ENCODE data around the gene CEP170.
"Not testable (repeated sequence)": the region's sequence is repeated elsewhere in the genome, so short reads cannot be mapped to it uniquely, and the experiment has no call there.

CEP170 gene

GRCh38 chr1:243183176-243183575 lies 71.9 kb downstream of the CEP170 start:
- DNase-seq (ENCODE audit: low read depth in 3 of 3, low spot score in 1 of 3), result not testable (repeated sequence)

DNA sequence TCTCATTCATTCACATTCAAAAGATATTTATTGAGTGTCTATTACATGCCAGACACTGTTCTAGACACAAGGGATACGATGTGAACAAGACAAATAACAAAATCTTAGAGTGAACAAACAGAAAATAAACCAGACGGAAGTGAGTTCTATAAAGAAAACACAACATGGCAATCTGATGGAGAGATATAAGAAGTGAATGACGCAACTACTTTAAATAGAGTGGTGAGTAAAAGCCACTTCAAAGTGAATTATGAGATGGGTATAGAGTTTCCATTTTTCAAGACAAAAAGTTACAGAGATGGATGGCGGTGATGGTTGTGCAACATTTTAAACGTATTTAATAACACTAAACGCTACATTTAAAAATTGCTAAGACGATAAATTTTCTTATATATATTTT lies 75.4 kb downstream of the CEP170 start:
- no peak for DNase-seq (ENCODE audit: low read depth in 3 of 3, low spot score in 1 of 3)

GRCh38 chr1:243177792-243178191 lies 77.3 kb downstream of the CEP170 start:
- DNase-seq (ENCODE audit: low read depth in 3 of 3, low spot score in 1 of 3), result not testable (repeated sequence)

DNA sequence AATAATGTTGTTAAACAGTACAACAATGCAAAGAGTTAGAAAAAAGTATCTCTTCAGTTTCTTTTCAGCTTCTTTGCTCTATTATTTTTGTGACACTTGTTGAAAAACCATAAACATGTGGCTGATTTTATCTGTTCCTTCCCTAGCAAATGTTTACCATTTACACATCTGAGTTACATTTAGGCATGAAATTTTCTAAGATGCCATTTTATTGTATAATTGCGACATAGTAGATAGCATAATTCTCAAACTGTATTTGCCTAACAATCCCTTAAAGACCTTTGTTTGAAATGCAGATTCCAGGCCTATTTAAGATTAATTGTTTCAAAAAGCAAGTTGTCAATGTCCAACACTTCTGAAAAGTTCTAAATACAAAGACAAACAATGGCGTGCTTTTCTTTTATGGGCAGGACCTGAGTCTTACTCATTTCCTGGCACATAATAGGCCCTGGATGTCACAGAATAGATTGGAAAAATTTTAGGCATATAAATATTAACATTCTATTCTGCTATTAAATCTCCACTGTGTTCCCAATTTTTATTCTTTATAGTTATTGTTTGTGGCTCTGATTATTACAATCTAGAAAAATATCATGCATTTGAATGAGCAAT lies 81.2 kb downstream of the CEP170 start:
- not testable (repeated sequence) for DNase-seq (ENCODE audit: low read depth in 3 of 3, low spot score in 1 of 3)

DNA sequence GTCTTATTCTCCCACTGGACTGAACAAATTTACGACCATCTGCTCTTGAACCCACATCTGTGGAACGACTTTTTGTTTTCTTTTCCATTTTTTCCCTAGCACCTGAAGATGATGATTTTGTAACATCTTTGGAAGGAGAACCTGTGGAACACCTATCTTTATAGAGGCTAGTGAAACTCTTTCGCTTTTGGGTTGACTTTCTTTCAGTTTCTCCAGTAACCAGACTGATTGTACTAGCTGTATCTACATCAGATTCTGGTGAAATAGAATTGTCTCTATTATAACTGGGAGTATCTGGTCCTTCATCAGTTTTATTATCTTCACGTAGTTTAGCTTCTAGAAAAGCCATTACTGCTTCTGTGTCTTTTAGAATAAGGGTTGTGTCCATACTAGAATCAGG lies 90.2 kb downstream of the CEP170 start:
- not testable (repeated sequence) for DNase-seq (ENCODE audit: low read depth in 3 of 3, low spot score in 1 of 3)

- not testable (repeated sequence) for DNase-seq (ENCODE audit: low read depth in 3 of 3, low spot score in 1 of 3)
Observed at GRCh38 chr1:243150906-243151305, 104.2 kb downstream of the CEP170 start.

GRCh38 chr1:243149120-243149519 lies 106.0 kb downstream of the CEP170 start:
- DNase-seq (ENCODE audit: low read depth in 3 of 3, low spot score in 1 of 3), result not testable (repeated sequence)

- DNase-seq (ENCODE audit: low read depth in 3 of 3, low spot score in 1 of 3), result not testable (repeated sequence)
Observed at GRCh38 chr1:243147351-243147750, 107.7 kb downstream of the CEP170 start.

GRCh38 chr1:243140498-243140897 lies 114.6 kb downstream of the CEP170 start:
- not testable (repeated sequence) for DNase-seq (ENCODE audit: low read depth in 3 of 3, low spot score in 1 of 3)

GRCh38 chr1:243122876-243123409 lies 132.1 kb downstream of the CEP170 start:
- not testable (repeated sequence) for DNase-seq (ENCODE audit: low read depth in 3 of 3, low spot score in 1 of 3)

DNA sequence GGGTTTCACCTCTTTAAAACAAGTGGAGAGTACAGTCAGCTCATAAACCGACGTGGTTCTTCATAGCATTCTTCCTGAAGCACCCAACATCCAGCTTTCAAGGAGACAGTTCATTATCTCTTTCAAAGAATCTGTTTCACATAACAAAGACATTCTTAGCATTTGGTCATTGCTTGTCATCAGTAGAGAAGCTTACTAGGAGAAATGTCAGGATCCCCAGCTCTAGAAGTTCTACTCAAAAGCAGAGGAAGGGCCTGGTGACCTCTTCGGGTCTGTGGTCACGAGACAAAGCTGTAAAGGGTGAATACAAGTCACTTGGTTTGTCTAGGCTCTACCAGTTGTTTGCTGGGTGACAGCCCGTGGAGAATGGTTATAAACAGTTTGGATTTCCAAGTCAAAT lies 133.1 kb downstream of the CEP170 start:
- not testable (repeated sequence) for DNase-seq (ENCODE audit: low read depth in 3 of 3, low spot score in 1 of 3)

DNA sequence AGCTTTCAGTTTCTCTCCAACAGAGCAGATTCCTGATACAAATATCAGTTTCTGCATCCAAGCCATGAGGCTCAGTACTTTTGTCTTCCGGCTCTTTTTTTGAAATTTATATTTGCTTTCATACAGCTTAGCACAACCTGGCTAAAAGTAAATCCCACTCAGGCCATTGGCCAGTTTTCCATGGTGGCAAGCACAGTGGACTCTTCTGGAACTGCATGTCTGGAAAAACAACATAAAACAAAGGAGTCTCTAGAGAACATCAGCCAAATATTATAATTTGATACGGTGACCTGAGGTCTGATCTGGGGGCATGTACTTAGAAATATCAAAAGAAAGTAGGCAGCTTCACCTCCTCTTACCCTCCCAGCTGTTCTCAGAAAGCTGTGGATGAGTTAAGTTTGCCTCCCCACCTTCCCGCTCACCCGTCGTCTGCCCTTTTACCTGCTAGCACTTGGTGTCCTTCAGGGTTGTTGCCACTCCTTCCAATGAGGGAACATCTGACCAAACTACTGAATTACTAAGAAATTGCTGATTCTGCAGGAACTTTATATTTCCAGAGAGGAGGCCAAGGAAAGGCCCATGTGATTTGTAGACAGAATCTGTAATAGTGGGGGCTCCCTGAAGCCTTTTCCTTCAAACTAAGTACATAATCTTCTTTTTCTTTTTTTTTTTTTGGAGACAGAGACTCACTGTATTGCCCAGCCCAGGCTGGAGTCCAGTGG lies 136.3 kb downstream of the CEP170 start:
- not testable (repeated sequence) for DNase-seq (ENCODE audit: low read depth in 3 of 3, low spot score in 1 of 3)

DNA sequence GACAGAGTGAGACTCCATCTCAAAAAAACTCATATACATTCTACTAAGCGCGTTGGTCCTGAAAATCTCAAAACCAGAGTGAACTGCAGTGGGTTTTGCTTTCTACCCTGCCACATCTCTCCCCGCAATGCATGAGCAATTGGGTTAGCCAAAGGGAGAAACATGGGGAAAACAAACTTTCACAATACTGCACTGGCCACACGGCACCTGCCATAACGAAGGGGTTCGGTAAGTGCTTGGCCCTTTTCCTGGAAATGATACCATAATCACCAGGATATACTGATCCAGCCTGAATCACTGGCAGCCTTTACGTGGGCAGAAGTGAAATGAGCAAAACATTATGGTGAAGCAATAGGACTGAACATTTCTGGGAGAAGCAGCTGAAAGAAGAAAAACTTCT lies 138.9 kb downstream of the CEP170 start:
- not testable (repeated sequence) for DNase-seq (ENCODE audit: low read depth in 3 of 3, low spot score in 1 of 3)

- not testable (repeated sequence) for DNase-seq (ENCODE audit: low read depth in 3 of 3, low spot score in 1 of 3)
Observed at GRCh38 chr1:243114769-243115168, 140.3 kb downstream of the CEP170 start.

- not testable (repeated sequence) for DNase-seq (ENCODE audit: low read depth in 3 of 3, low spot score in 1 of 3)
Observed at GRCh38 chr1:243114059-243114713, 140.9 kb downstream of the CEP170 start.

- DNase-seq (ENCODE audit: low read depth in 3 of 3, low spot score in 1 of 3), result not testable (repeated sequence)
Observed at GRCh38 chr1:243107171-243107570, 147.9 kb downstream of the CEP170 start.

GRCh38 chr1:243105652-243106332 lies 149.3 kb downstream of the CEP170 start:
- DNase-seq (ENCODE audit: low read depth in 3 of 3, low spot score in 1 of 3), result not testable (repeated sequence)

DNA sequence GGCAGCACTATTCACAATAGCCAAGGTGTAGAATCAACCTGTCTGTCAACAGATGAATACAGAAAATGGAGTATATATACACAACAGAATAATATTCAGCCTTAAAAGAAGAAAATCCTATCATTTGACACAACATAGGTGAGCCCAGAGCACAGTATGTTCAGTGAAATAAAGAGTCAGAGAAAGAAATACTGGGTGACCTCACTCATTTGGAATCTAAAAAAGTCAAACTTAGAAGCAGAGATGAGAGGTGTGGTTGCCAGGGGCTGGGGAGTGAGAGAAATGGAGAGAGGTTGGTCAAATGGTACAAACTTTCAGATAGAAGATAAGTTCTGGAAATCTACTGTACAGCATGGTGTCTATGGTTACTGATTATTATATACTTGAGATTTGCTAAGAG lies 150.0 kb downstream of the CEP170 start:
- DNase-seq (ENCODE audit: low read depth in 3 of 3, low spot score in 1 of 3), result not testable (repeated sequence)

- DNase-seq (ENCODE audit: low read depth in 3 of 3, low spot score in 1 of 3), result not testable (repeated sequence)
Observed at GRCh38 chr1:243104452-243104851, 150.6 kb downstream of the CEP170 start.

GRCh38 chr1:243101551-243102050 lies 153.5 kb downstream of the CEP170 start:
- DNase-seq (ENCODE audit: low read depth in 3 of 3, low spot score in 1 of 3), result peak in 2 of 3 donors; percentile 18 to 54

GRCh38 chr1:243087368-243087767 lies 167.7 kb downstream of the CEP170 start:
- not testable (repeated sequence) for DNase-seq (ENCODE audit: low read depth in 3 of 3, low spot score in 1 of 3)
